ENCODE measurements around the gene PTPRO.
"Not testable (repeated sequence)": the region's sequence is repeated elsewhere in the genome, so short reads cannot be mapped to it uniquely, and the experiment has no call there.

PTPRO gene

GRCh38 chr12:15602051-15602672 is 279.9 kb downstream of the PTPRO start:
- no peak for DNase-seq (ENCODE audit: low read depth in 2 of 2)

GRCh38 chr12:15603474-15604085 is 281.3 kb downstream of the PTPRO start:
- no peak for DNase-seq (ENCODE audit: low read depth in 2 of 2)

GRCh38 chr12:15605881-15606590 is 283.7 kb downstream of the PTPRO start:
- no peak for DNase-seq (ENCODE audit: low read depth in 2 of 2)

- DNase-seq (ENCODE audit: low read depth in 2 of 2), result no peak
Observed at GRCh38 chr12:15608406-15608805, 286.1 kb downstream of the PTPRO start.

- no peak for DNase-seq (ENCODE audit: low read depth in 2 of 2)
Observed at GRCh38 chr12:15608941-15609340, 286.6 kb downstream of the PTPRO start.

- DNase-seq (ENCODE audit: low read depth in 2 of 2), result no peak
Observed at GRCh38 chr12:15613981-15614380, 291.7 kb downstream of the PTPRO start.

GRCh38 chr12:15616495-15616894 is 294.2 kb downstream of the PTPRO start:
- DNase-seq (ENCODE audit: low read depth in 2 of 2), result not testable (repeated sequence)

- DNase-seq (ENCODE audit: low read depth in 2 of 2), result no peak
Observed at GRCh38 chr12:15620741-15621539, 298.6 kb downstream of the PTPRO start.

GRCh38 chr12:15625075-15625474 is 302.8 kb downstream of the PTPRO start:
- no peak for DNase-seq (ENCODE audit: low read depth in 2 of 2)

GRCh38 chr12:15627995-15628945 is 306.0 kb downstream of the PTPRO start:
- DNase-seq (ENCODE audit: low read depth in 2 of 2), result no peak

- DNase-seq (ENCODE audit: low read depth in 2 of 2), result no peak
Observed at GRCh38 chr12:15629108-15629507, 306.8 kb downstream of the PTPRO start.

- no peak for DNase-seq (ENCODE audit: low read depth in 2 of 2)
Observed at GRCh38 chr12:15629761-15630160, 307.5 kb downstream of the PTPRO start.

GRCh38 chr12:15631007-15631715 is 308.9 kb downstream of the PTPRO start:
- DNase-seq (ENCODE audit: low read depth in 2 of 2), result no peak

GRCh38 chr12:15632708-15633107 is 310.4 kb downstream of the PTPRO start:
- no peak for DNase-seq (ENCODE audit: low read depth in 2 of 2)

- DNase-seq (ENCODE audit: low read depth in 2 of 2), result no peak
Observed at GRCh38 chr12:15633201-15633600, 310.9 kb downstream of the PTPRO start.

- DNase-seq (ENCODE audit: low read depth in 2 of 2), result no peak
Observed at GRCh38 chr12:15634010-15634683, 311.8 kb downstream of the PTPRO start.

- DNase-seq (ENCODE audit: low read depth in 2 of 2), result no peak
Observed at GRCh38 chr12:15636060-15636890, 314.0 kb downstream of the PTPRO start.

GRCh38 chr12:15638231-15638630 is 315.9 kb downstream of the PTPRO start:
- DNase-seq (ENCODE audit: low read depth in 2 of 2), result no peak

- DNase-seq (ENCODE audit: low read depth in 2 of 2), result no peak
Observed at GRCh38 chr12:15644700-15645099, 322.4 kb downstream of the PTPRO start.
